T-cell (primary cell): ENCODE data around the gene ADH4. TPM values are rescaled to one million over a fixed set of nuclear protein-coding genes. Genes with fewer than 3 reads are reported as not detected.

Experiments
- ATAC-seq, 4 experiments: fragments of 200-7000 bp in 3 of 4; fragments of 150-1000 bp in 1 of 4; cut with Tn5 transposase; replicated peaks in 1 of 4; 1 replicate in 3 of 4; 2 replicates in 1 of 4; pipeline ENCODE4 v1.10.0; 2021; ENCODE audit warnings: moderate library complexity in 3 of 4, mild to moderate bottlenecking in 2 of 4, moderate number of reproducible peaks in 1 of 4
- CTCF ChIA-PET, 2 donors: fragments of 300-600 bp; sonication (Branson Sonifier 250); formaldehyde crosslinking; loops; one replicate each; lab custom pipeline; 2022; ENCODE audit warnings: antibody characterized with exemption in 2 of 2; lab: Charles Lee
- POLR2A ChIA-PET, 2 donors: fragments of 300-600 bp; sonication (Branson Sonifier 250); formaldehyde crosslinking; loops; one replicate each; lab custom pipeline; 2022; ENCODE audit warnings: antibody characterized with exemption in 2 of 2; lab: Charles Lee
- DNase-seq, 35 experiments: peaks; one replicate each; pipeline versions ENCODE4 v3.0.0 to v3.0.0-alpha.2; 2013 to 2023
- H3K27ac ChIP-seq: one replicate; pipeline ENCODE4 v1.5.1; 2013; ENCODE audit warnings: low read length
- H3K27me3 ChIP-seq, 2 experiments: replicated peaks in 1 of 2; 1 replicate in 1 of 2; 2 replicates in 1 of 2; pipeline versions ENCODE4 v1.6.1 to v1.7.0; 2013; ENCODE audit warnings: low read length in 1 of 2, mixed read lengths in 1 of 2; ENCODE audit not compliant: control insufficient read depth in 2 of 2, insufficient read depth in 2 of 2; ENCODE audit errors: extremely low read depth in 1 of 2
- H3K36me3 ChIP-seq, 2 donors: 1 replicate in 1 of 2; 2 replicates in 1 of 2; pipeline versions ENCODE4 v1.6.1 to v1.7.0; 2013; ENCODE audit warnings: low read length in 1 of 2; ENCODE audit not compliant: control insufficient read depth in 2 of 2, insufficient read depth in 1 of 2; ENCODE audit errors: extremely low read depth in 1 of 2
- H3K4me1 ChIP-seq, 2 experiments: 1 replicate in 1 of 2; 2 replicates in 1 of 2; pipeline versions ENCODE4 v1.6.1 to v1.7.0; 2013; ENCODE audit warnings: low read length in 2 of 2, mixed read lengths in 1 of 2; ENCODE audit not compliant: insufficient read depth in 2 of 2, control insufficient read depth in 1 of 2; ENCODE audit errors: extremely low read depth in 1 of 2
- H3K4me3 ChIP-seq, 2 donors: 1 replicate in 1 of 2; 2 replicates in 1 of 2; pipeline versions ENCODE4 v1.5.1 to v1.7.0; 2013; ENCODE audit warnings: mild to moderate bottlenecking in 2 of 2, low read length in 1 of 2, moderate library complexity in 1 of 2; ENCODE audit not compliant: control insufficient read depth in 1 of 2; ENCODE audit errors: extremely low read depth in 1 of 2
- H3K9me3 ChIP-seq: 2 replicates; pipeline ENCODE4 v1.7.0; 2013
- H3K27ac Mint-ChIP-seq, 2 donors: one replicate each; pipeline ENCODE4 v1.8.0; 2020 to 2021; ENCODE audit warnings: mild to moderate bottlenecking in 2 of 2, mixed read lengths in 2 of 2
- H3K27me3 Mint-ChIP-seq, 2 donors: one replicate each; pipeline ENCODE4 v1.8.0; 2021 to 2022; ENCODE audit warnings: mixed read lengths in 2 of 2
- H3K36me3 Mint-ChIP-seq: one replicate; pipeline ENCODE4 v1.8.0; 2021; ENCODE audit warnings: mixed read lengths
- H3K4me1 Mint-ChIP-seq, 3 donors: one replicate each; pipeline ENCODE4 v1.8.0; 2020 to 2022; ENCODE audit warnings: mixed read lengths in 3 of 3, mild to moderate bottlenecking in 1 of 3
- H3K4me3 Mint-ChIP-seq, 3 donors: one replicate each; pipeline ENCODE4 v1.8.0; 2020 to 2022; ENCODE audit warnings: mild to moderate bottlenecking in 3 of 3, mixed read lengths in 3 of 3, moderate library complexity in 3 of 3
- H3K9me3 Mint-ChIP-seq, 3 donors: one replicate each; pipeline ENCODE4 v1.8.0; 2020 to 2022; ENCODE audit warnings: mixed read lengths in 3 of 3
- WGBS: methylation state at CpG from one replicate; pipeline ENCODE4 v1.1.5; 2013; ENCODE audit warnings: missing lambda C conversion rate; ENCODE audit not compliant: insufficient coverage; 5-methylcytosine and 5-hydroxymethylcytosine counted together
- total RNA-seq, 35 experiments: library from RNA in 6 of 35; stranded (reverse) in 6 of 35; fragments of 120-200 nt in 1 of 35; gene quantifications; one replicate each; pipeline versions ENCODE4 v1.2.1 to v1.2.4 and lab custom pipeline; 2013 to 2026

The ADH4 gene
- total RNA-seq, 5 donors from 2014 or later (not counting 1 experiment from before 2014, with no cell fraction given), result 0.33 to 0.64 TPM; not detected in 3

- Mint-ChIP-seq H3K4me3 (no peak overlapping the region), H3K27ac (no peak overlapping the region), H3K9me3 (no peaks in the 10 kb centered on the region), H3K4me1 (peaks cover 6 to 8% (median 7%) of the 10 kb centered on the region in 3 donors), H3K27me3 (no peaks in the 10 kb centered on the region), H3K36me3 (no peaks in the 10 kb centered on the region)
- no CpG with 5 or more reads among the region's 1 CpG for WGBS
- Histone ChIP-seq H3K27me3 (no peaks in the 10 kb centered on the region), H3K27ac (no peak overlapping the region), H3K9me3 (no peaks in the 10 kb centered on the region), H3K4me1 (no peaks in the 10 kb centered on the region), H3K36me3 (no peaks in the 10 kb centered on the region), H3K4me3 (no peak overlapping the region)
- ATAC-seq, result no peak
- DNase-seq, result no peak
- ChIA-PET POLR2A (no interaction called here), CTCF (no interaction called here)
Measured at GRCh38 chr4:99148550-99148949, 4.5 kb upstream of the ADH4 start.

- ChIA-PET CTCF (interaction anchor here in 1 of 2 donors (0.6 to 1.0 kb wide), 3 partner anchors 14 to 915 kb away, joined by 3 read pairs; no protein-coding TSS in a partner anchor), POLR2A (interaction anchor here in 1 of 2 donors (0.6 kb wide), 1 partner anchor 57 kb away, joined by 4 read pairs; no protein-coding TSS in a partner anchor)
- no peaks in the 10 kb centered on the region for H3K36me3 Mint-ChIP-seq
- H3K4me1 ChIP-seq, result no peaks in the 10 kb centered on the region
- H3K36me3 ChIP-seq, result no peaks in the 10 kb centered on the region
- ATAC-seq (no peak), DNase-seq (no peak)
- no peak overlapping the region for H3K4me3 Mint-ChIP-seq
- no CpG with 5 or more reads among the region's 1 CpG for WGBS
- no peak overlapping the region for H3K4me3 ChIP-seq
- H3K27me3 Mint-ChIP-seq, result no peaks in the 10 kb centered on the region
- H3K9me3 ChIP-seq, result no peaks in the 10 kb centered on the region
- H3K27ac ChIP-seq, result no peak overlapping the region
- H3K27me3 ChIP-seq, result no peaks in the 10 kb centered on the region
- no peaks in the 10 kb centered on the region for H3K9me3 Mint-ChIP-seq
- no peak overlapping the region for H3K27ac Mint-ChIP-seq
- H3K4me1 Mint-ChIP-seq, result peaks cover 2 to 3% (median 3%) of the 10 kb centered on the region in 3 donors
Measured at GRCh38 chr4:99144587-99144986, 490 bp upstream of the ADH4 start.

GRCh38 chr4:99136329-99136728 is 7.8 kb downstream of the ADH4 start:
- H3K27ac Mint-ChIP-seq, result no peak overlapping the region
- Histone ChIP-seq H3K36me3 (no peaks in the 10 kb centered on the region), H3K27me3 (no peaks in the 10 kb centered on the region), H3K9me3 (no peaks in the 10 kb centered on the region), H3K27ac (no peak overlapping the region), H3K4me1 (no peaks in the 10 kb centered on the region), H3K4me3 (no peak overlapping the region)
- no peak for DNase-seq
- CTCF ChIA-PET, result no interaction called here
- H3K4me3 Mint-ChIP-seq, result no peak overlapping the region
- H3K4me1 Mint-ChIP-seq, result no peaks in the 10 kb centered on the region
- ATAC-seq, result no peak
- peaks cover 3% of the 10 kb centered on the region for H3K36me3 Mint-ChIP-seq
- POLR2A ChIA-PET, result no interaction called here
- no peaks in the 10 kb centered on the region for H3K9me3 Mint-ChIP-seq
- peaks cover 3 to 9% of the 10 kb centered on the region in 2 donors for H3K27me3 Mint-ChIP-seq

DNA sequence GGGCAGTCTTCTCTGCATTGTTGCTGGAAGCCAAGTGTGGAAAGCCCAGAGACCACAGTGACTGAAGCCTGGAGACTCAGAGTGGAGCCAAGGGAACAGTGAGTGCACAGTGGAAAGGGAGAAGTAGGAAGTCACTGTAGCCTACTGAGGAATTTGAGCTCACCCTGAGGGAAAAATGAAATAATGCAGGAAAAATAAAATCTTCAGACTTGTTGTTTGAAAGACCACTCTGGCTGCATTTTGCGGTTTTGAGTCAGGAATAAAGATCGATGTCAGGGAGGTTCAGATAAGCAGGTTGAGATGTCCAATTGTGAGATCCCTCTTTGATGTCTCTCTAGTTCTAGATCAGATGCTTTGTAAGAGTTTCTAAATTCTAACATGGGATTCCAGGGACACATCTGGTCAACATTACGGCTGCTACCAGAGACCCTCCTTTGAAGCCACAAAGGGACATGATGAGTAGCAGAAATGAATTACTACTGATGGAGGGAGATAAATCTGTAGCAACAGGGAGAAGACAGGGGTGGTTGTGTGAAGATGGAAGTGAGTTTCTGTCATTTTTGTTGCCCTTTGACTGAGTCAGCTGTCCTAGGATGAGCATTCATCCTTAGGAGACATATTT is 8.4 kb downstream of the ADH4 start:
- no peak overlapping the region for H3K27ac Mint-ChIP-seq

GRCh38 chr4:99134586-99134985 is 9.5 kb downstream of the ADH4 start:
- POLR2A ChIA-PET, result interaction anchor here in 1 of 2 donors (0.6 kb wide), 1 partner anchor 36 kb away, joined by 4 read pairs; no protein-coding TSS in a partner anchor
- no peak overlapping the region for H3K27ac Mint-ChIP-seq
- H3K4me1 Mint-ChIP-seq, result no peaks in the 10 kb centered on the region
- no CpG with 5 or more reads among the region's 3 CpGs for WGBS
- H3K36me3 Mint-ChIP-seq, result peaks cover 3% of the 10 kb centered on the region
- DNase-seq, result no peak
- no peak for ATAC-seq
- Histone ChIP-seq H3K27ac (no peak overlapping the region), H3K9me3 (no peaks in the 10 kb centered on the region), H3K27me3 (no peaks in the 10 kb centered on the region), H3K4me3 (no peak overlapping the region), H3K36me3 (no peaks in the 10 kb centered on the region), H3K4me1 (no peaks in the 10 kb centered on the region)
- H3K4me3 Mint-ChIP-seq, result no peak overlapping the region
- CTCF ChIA-PET, result interaction anchor here in 1 of 2 donors (1.3 kb wide), 1 partner anchor 311 kb away, joined by 3 read pairs; no protein-coding TSS in a partner anchor
- peaks cover 3 to 9% of the 10 kb centered on the region in 2 donors for H3K27me3 Mint-ChIP-seq
- H3K9me3 Mint-ChIP-seq, result no peaks in the 10 kb centered on the region

More for the DNA sequence above, 8.4 kb downstream of the ADH4 start:
- WGBS, result 81% methylated on average over 3 of the region's 3 CpGs
- Histone ChIP-seq H3K4me3 (no peak overlapping the region), H3K27ac (no peak overlapping the region), H3K27me3 (no peaks in the 10 kb centered on the region), H3K4me1 (no peaks in the 10 kb centered on the region), H3K36me3 (no peaks in the 10 kb centered on the region), H3K9me3 (no peaks in the 10 kb centered on the region)
- POLR2A ChIA-PET, result no interaction called here
- Mint-ChIP-seq H3K4me3 (no peak overlapping the region), H3K36me3 (peaks cover 3% of the 10 kb centered on the region), H3K4me1 (no peaks in the 10 kb centered on the region), H3K9me3 (no peaks in the 10 kb centered on the region), H3K27me3 (peaks cover 3 to 9% of the 10 kb centered on the region in 2 donors)
- ATAC-seq (no peak), DNase-seq (no peak)
- CTCF ChIA-PET, result no interaction called here

GRCh38 chr4:99131378-99131777 is 12.7 kb downstream of the ADH4 start:
- no CpG with 5 or more reads among the region's 2 CpGs for WGBS
- CTCF ChIA-PET, result no interaction called here

More at GRCh38 chr4:99131378-99131777, 12.7 kb downstream of the ADH4 start:
- Histone ChIP-seq H3K27me3 (peaks cover 0 to 2% of the 10 kb centered on the region in 2 experiments), H3K4me1 (no peaks in the 10 kb centered on the region), H3K36me3 (no peaks in the 10 kb centered on the region), H3K9me3 (no peaks in the 10 kb centered on the region), H3K4me3 (no peak overlapping the region), H3K27ac (no peak overlapping the region)
- Mint-ChIP-seq H3K27ac (no peak overlapping the region), H3K27me3 (peaks cover 3 to 8% of the 10 kb centered on the region in 2 donors), H3K36me3 (peaks cover 3% of the 10 kb centered on the region), H3K4me1 (no peaks in the 10 kb centered on the region), H3K4me3 (no peak overlapping the region), H3K9me3 (no peaks in the 10 kb centered on the region)
- ATAC-seq, result no peak
- no peak for DNase-seq
- POLR2A ChIA-PET, result no interaction called here
